Astrocyte (in vitro differentiated cells and primary cell): Measurements from ENCODE around the gene KRT9.

Source experiments
- CTCF ChIP-seq: IDR thresholded peaks from 2 replicates; pipeline ENCODE4 v1.5.1; 2011; ENCODE audit warnings: low read depth, mild to moderate bottlenecking, inconsistent platforms, low read length, moderate library complexity; ENCODE audit not compliant: insufficient read depth
- EZH2 ChIP-seq: IDR thresholded peaks from 2 replicates; pipeline ENCODE4 v1.6.1; 2012; ENCODE audit warnings: mild to moderate bottlenecking, low read length, inconsistent platforms; ENCODE audit not compliant: insufficient read depth

GRCh38 chr17:41527063-41528023 lies 44.5 kb downstream of the KRT9 start:
- TF ChIP-seq CTCF (no peak), EZH2 (peak; percentile 69)
